IPS-11a (cell line): Measurements from ENCODE around the gene RBM25.
"Not testable (repeated sequence)": the region's sequence is repeated elsewhere in the genome, so short reads cannot be mapped to it uniquely, and the experiment has no call there.

ENCODE experiments used
- H3K4me3 ChIP-seq: one replicate; pipeline ENCODE4 v1.5.1; 2013; ENCODE audit warnings: low read depth, low read length, control low read depth

RBM25 gene

GRCh38 chr14:73058224-73058921 is at the start of gene RBM25:
Gene RBM25, plus strand, starts transcription at chr14:73058534. Its CDS starts 13,108 bp downstream, at chr14:73071642.
- peak within 1 kb of the TSS; percentile 99 for H3K4me3 ChIP-seq

GRCh38 chr14:73011189-73011588 is 47.1 kb upstream of the RBM25 start:
- not testable (repeated sequence) for H3K4me3 ChIP-seq

- H3K4me3 ChIP-seq, result no peak overlapping the region
These were observed 44.2 kb upstream of the RBM25 start for GRCh38 chr14:73014105-73014504.

GRCh38 chr14:73015552-73015951 is 42.8 kb upstream of the RBM25 start:
- not testable (repeated sequence) for H3K4me3 ChIP-seq

- H3K4me3 ChIP-seq, result not testable (repeated sequence)
These were observed 42.3 kb upstream of the RBM25 start for GRCh38 chr14:73016011-73016410.

- no peak overlapping the region for H3K4me3 ChIP-seq
These were observed 36.3 kb upstream of the RBM25 start for GRCh38 chr14:73022051-73022450.

GRCh38 chr14:73025544-73025943 is 32.8 kb upstream of the RBM25 start:
- H3K4me3 ChIP-seq, result no peak overlapping the region

GRCh38 chr14:73026243-73026844 is 32.0 kb upstream of the RBM25 start:
- H3K4me3 ChIP-seq, result peak overlapping the region; percentile 84

- H3K4me3 ChIP-seq, result peak within 1 kb of the TSS; percentile 84
These were observed 31.3 kb upstream of the RBM25 start, which contains the start of gene ZFYVE1 for GRCh38 chr14:73026845-73027542. Gene ZFYVE1, minus strand, starts transcription at chr14:73027106. Its CDS starts 2,598 bp downstream, at chr14:73024508.

- H3K4me3 ChIP-seq, result peak overlapping the region; percentile 84
These were observed 30.8 kb upstream of the RBM25 start for GRCh38 chr14:73027546-73027945.

GRCh38 chr14:73027984-73028383 is 30.4 kb upstream of the RBM25 start:
- H3K4me3 ChIP-seq, result no peak overlapping the region

- not testable (repeated sequence) for H3K4me3 ChIP-seq
These were observed 21.5 kb upstream of the RBM25 start for GRCh38 chr14:73036706-73037450.

GRCh38 chr14:73047808-73048207 is 10.5 kb upstream of the RBM25 start:
- no peak overlapping the region for H3K4me3 ChIP-seq

- H3K4me3 ChIP-seq, result no peak overlapping the region
These were observed 8.9 kb upstream of the RBM25 start for GRCh38 chr14:73049428-73049827.

GRCh38 chr14:73055251-73055650 is 3.1 kb upstream of the RBM25 start:
- H3K4me3 ChIP-seq, result no peak overlapping the region

GRCh38 chr14:73057944-73058223 is 450 bp upstream of the RBM25 start:
- peak overlapping the region; percentile 99 for H3K4me3 ChIP-seq

- peak overlapping the region; percentile 99 for H3K4me3 ChIP-seq
These were observed 764 bp downstream of the RBM25 start for GRCh38 chr14:73058922-73059673.

- H3K4me3 ChIP-seq, result no peak overlapping the region
These were observed 11.3 kb downstream of the RBM25 start for GRCh38 chr14:73069585-73069984.

- H3K4me3 ChIP-seq, result no peak overlapping the region
These were observed 32.7 kb downstream of the RBM25 start for GRCh38 chr14:73091044-73091443.

- no peak overlapping the region for H3K4me3 ChIP-seq
These were observed 39.1 kb downstream of the RBM25 start for GRCh38 chr14:73097421-73097820.

GRCh38 chr14:73100334-73100733 is 42.0 kb downstream of the RBM25 start:
- no peak overlapping the region for H3K4me3 ChIP-seq
